Endothelial cell of umbilical vein (primary cell): ENCODE measurements around the gene STARD5. TPM values are rescaled to one million over a fixed set of nuclear protein-coding genes. Genes with fewer than 3 reads are reported as not detected.

Source experiments
- BruUV-seq: library from RNA; stranded (reverse); fragments of 400-500 nt; replicated peaks from 2 replicates; lab custom pipeline; 2021; lab: Mats Ljungman, UMichigan
- CTCF ChIA-PET: fragments of 300-600, 350-600 bp; sonication (Branson Sonifier 250); formaldehyde crosslinking; loops from one replicate; lab custom pipeline; 2021; ENCODE audit warnings: antibody characterized with exemption, inconsistent platforms; lab: Charles Lee
- POLR2A ChIA-PET: fragments of 300-600, 350-600 bp; sonication (Branson Sonifier 250); formaldehyde crosslinking; loops from one replicate; lab custom pipeline; 2021; ENCODE audit warnings: antibody characterized with exemption, inconsistent platforms; lab: Charles Lee
- DNase-seq: peaks from one replicate; pipeline ENCODE4 v3.0.0-alpha.2; 2011; ENCODE audit warnings: low read depth, low spot score
- FAIRE-seq: peaks from 2 replicates; lab custom pipeline; 2011; peaks lifted over from hg19 to GRCh38; lab: Jason Lieb, UNC
- H2AFZ ChIP-seq: 2 replicates; pipeline ENCODE4 v1.6.0; 2012; ENCODE audit warnings: low read depth, low read length, control low read depth, inconsistent platforms
- H3K27ac ChIP-seq: 2 replicates; pipeline ENCODE4 v1.5.1; 2011; ENCODE audit warnings: low read depth, mild to moderate bottlenecking, control low read depth, low read length, moderate library complexity; ENCODE audit not compliant: insufficient read depth
- H3K27me3 ChIP-seq, 2 experiments: 2 replicates each; pipeline versions ENCODE4 v1.6.0 to v1.6.1; 2011; ENCODE audit warnings: low read length in 2 of 2, mixed read lengths in 1 of 2; ENCODE audit not compliant: control insufficient read depth in 2 of 2, insufficient read depth in 2 of 2
- H3K36me3 ChIP-seq, 2 experiments: 2 replicates in 1 of 2; 3 replicates in 1 of 2; pipeline ENCODE4 v1.5.1; 2011; ENCODE audit warnings: low read length in 2 of 2, mild to moderate bottlenecking in 1 of 2, moderate library complexity in 1 of 2; ENCODE audit not compliant: control insufficient read depth in 2 of 2, insufficient read depth in 2 of 2; ENCODE audit errors: extremely low read depth in 1 of 2
- H3K4me1 ChIP-seq: 3 replicates; pipeline ENCODE4 v1.5.1; 2011; ENCODE audit warnings: mild to moderate bottlenecking, low read length; ENCODE audit not compliant: control insufficient read depth, insufficient read depth; ENCODE audit errors: extremely low read depth
- H3K4me2 ChIP-seq: 2 replicates; pipeline ENCODE4 v1.6.1; 2011; ENCODE audit warnings: low read length, control low read depth, mixed read lengths; ENCODE audit not compliant: insufficient read depth
- H3K4me3 ChIP-seq, 3 experiments: fragments of 200-600 bp in 1 of 3; sonication (generic), shearing (Covaris generic) in 1 of 3; replicated peaks in 1 of 3; 2 replicates each; pipeline ENCODE4 v1.5.1; 2011 to 2016; ENCODE audit warnings: control low read depth in 3 of 3, low read length in 3 of 3, mild to moderate bottlenecking in 2 of 3, inconsistent platforms in 1 of 3, low read depth in 1 of 3, moderate library complexity in 1 of 3; ENCODE audit not compliant: insufficient read depth in 1 of 3
- H3K79me2 ChIP-seq: 2 replicates; pipeline ENCODE4 v1.6.0; 2012; ENCODE audit warnings: low read length, inconsistent platforms; ENCODE audit not compliant: control insufficient read depth, insufficient read depth
- H3K9ac ChIP-seq: replicated peaks from 2 replicates; pipeline ENCODE3; 2011; ENCODE audit warnings: low read length, control low read depth; ENCODE audit not compliant: insufficient read depth; ENCODE audit errors: extremely low read depth
- H3K9me1 ChIP-seq: replicated peaks from 3 replicates; pipeline ENCODE4 v1.6.0; 2011; ENCODE audit warnings: mild to moderate bottlenecking, low read length; ENCODE audit not compliant: control insufficient read depth, insufficient read depth; ENCODE audit errors: extremely low read depth
- H3K9me3 ChIP-seq: replicated peaks from 2 replicates; pipeline ENCODE4 v1.5.1; 2012; ENCODE audit warnings: low read length, inconsistent platforms; ENCODE audit not compliant: control insufficient read depth, insufficient read depth
- H4K20me1 ChIP-seq: replicated peaks from 2 replicates; pipeline ENCODE3; 2011; ENCODE audit warnings: mild to moderate bottlenecking, low read length; ENCODE audit not compliant: control insufficient read depth, insufficient read depth; ENCODE audit errors: extremely low read depth
- CTCF ChIP-seq, 2 donors: IDR thresholded peaks; 1 replicate in 1 of 2; 2 replicates in 1 of 2; pipeline ENCODE4 v1.5.1; 2011; ENCODE audit warnings: low read length in 2 of 2, mild to moderate bottlenecking in 2 of 2, moderate library complexity in 2 of 2, control low read depth in 1 of 2, inconsistent platforms in 1 of 2, low read depth in 1 of 2; ENCODE audit not compliant: insufficient read depth in 1 of 2; ENCODE audit errors: extremely low read depth in 1 of 2
- EZH2 ChIP-seq: IDR thresholded peaks from 2 replicates; pipeline ENCODE4 v1.6.1; 2012; ENCODE audit warnings: borderline replicate concordance, low read depth, mild to moderate bottlenecking, moderate library complexity, low read length, inconsistent platforms; ENCODE audit not compliant: severe bottlenecking
- FOS ChIP-seq: IDR thresholded peaks from 2 replicates; pipeline ENCODE4 v1.6.1; 2011; ENCODE audit warnings: mild to moderate bottlenecking, low read length, moderate library complexity, borderline replicate concordance; ENCODE audit not compliant: insufficient read depth
- GATA2 ChIP-seq: IDR thresholded peaks from 2 replicates; pipeline ENCODE4 v1.7.0; 2011; ENCODE audit warnings: low read depth, mild to moderate bottlenecking, moderate library complexity, mixed read lengths, low read length; ENCODE audit not compliant: insufficient read length, insufficient read depth
- JUN ChIP-seq: IDR thresholded peaks from 2 replicates; pipeline ENCODE4 v1.6.1; 2011; ENCODE audit warnings: borderline replicate concordance, low read depth; ENCODE audit not compliant: insufficient read length, insufficient read depth
- MYC ChIP-seq: IDR thresholded peaks from one replicate; pipeline ENCODE4 v1.6.1; 2011; ENCODE audit warnings: mild to moderate bottlenecking, low read depth, low read length
- POLR2A ChIP-seq: IDR thresholded peaks from 2 replicates; pipeline ENCODE4 v1.6.1; 2012; ENCODE audit warnings: low read depth, mild to moderate bottlenecking, control low read depth, low read length
- POLR2AphosphoS5 ChIP-seq: IDR thresholded peaks from 2 replicates; pipeline ENCODE4 v1.6.1; 2012; ENCODE audit warnings: low read depth, mild to moderate bottlenecking, control low read depth, low read length, moderate library complexity; ENCODE audit not compliant: insufficient read depth
- dilution Hi-C: fragments of 300-500 bp; cut with MboI; formaldehyde crosslinking; loops from one replicate; pipeline ENCODE4 v1.15.0; 2019; ENCODE audit warnings: low sequenced_read_pairs; ENCODE audit not compliant: extremely low pct_ligation_motif_present
- intact Hi-C: fragments of 100-400 bp; cut with micrococcal nuclease; formaldehyde crosslinking; loops from one replicate; pipeline ENCODE4 v1.10.0; 2022
- polyA plus RNA-seq, 4 experiments: library from polyadenylated mRNA; depleted of rRNA in 3 of 4; stranded (reverse) in 3 of 4; unstranded in 1 of 4; fragments of >200 nt; gene quantifications; 2 replicates each; pipeline versions ENCODE4 v1.2.1 to v1.2.3, GENCODE V29; 2011 to 2012; ENCODE audit warnings: missing spikeins in 1 of 4
- total RNA-seq: library from RNA; stranded (reverse); gene quantifications from 2 replicates; pipeline ENCODE4 v1.2.3, GENCODE V29; 2021
- TF ChIP-seq, protein P1 (sequence below): IDR thresholded peaks from 2 replicates; pipeline ENCODE4 v1.6.1; 2011; ENCODE audit not compliant: insufficient read depth, insufficient read length

The STARD5 gene
- total and polyA plus RNA-seq, 2 donors (not counting 3 experiments of a cell fraction or from before 2014, with no cell fraction given) = 2.2 to 3.0 TPM

DNA sequence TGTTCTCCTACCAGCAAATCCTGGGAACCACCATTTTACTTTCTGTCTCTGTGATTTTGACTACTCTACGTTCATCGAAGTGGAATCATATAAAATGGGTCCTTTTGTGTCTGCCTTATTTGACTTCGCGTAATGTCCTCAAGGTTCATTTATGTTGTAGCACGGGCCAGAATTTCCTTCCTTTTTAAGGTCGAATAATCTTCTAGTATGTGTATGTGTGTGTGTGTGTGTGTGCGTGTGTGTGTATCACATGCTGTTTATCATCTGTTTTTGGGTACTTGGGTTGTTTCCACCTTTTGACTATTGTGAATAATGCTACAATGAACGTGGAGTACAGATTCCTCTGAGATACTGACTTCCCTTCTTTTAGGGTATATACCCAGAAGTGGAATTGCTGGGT lies 35.3 kb downstream of the STARD5 start:
- FAIRE-seq = no peak
- intact Hi-C loops (no loop called here), dilution Hi-C loops (no loop called here)
- Histone ChIP-seq H3K4me3 (no peak overlapping the region), H3K36me3 (no peaks in the 10 kb centered on the region), H4K20me1 (no peaks in the 10 kb centered on the region), H3K9me1 (no peaks in the 10 kb centered on the region), H3K9ac (no peak overlapping the region), H3K4me1 (no peaks in the 10 kb centered on the region), H3K79me2 (no peaks in the 10 kb centered on the region), H3K9me3 (no peaks in the 10 kb centered on the region), H3K4me2 (no peak overlapping the region), H3K27ac (no peak overlapping the region), H2AFZ (no peak overlapping the region), H3K27me3 (peaks cover 2 to 3% of the 10 kb centered on the region in 2 experiments)
- CTCF ChIA-PET = no interaction called here
- POLR2A ChIA-PET = no interaction called here
- BruUV-seq = no TSS peak
- TF ChIP-seq EZH2 (no peak), POLR2AphosphoS5 (no peak), MYC (no peak), JUN (no peak), GATA2 (no peak), FOS (no peak), CTCF (IDR thresholded peaks at IDR 0.05; ENCODE audit: extremely low read depth in 1 of 2, insufficient read depth in 1 of 2, low read depth in 1 of 2, low read length in 2 of 2) (no peak), POLR2A (no peak)
- TF ChIP-seq, protein P1, sequence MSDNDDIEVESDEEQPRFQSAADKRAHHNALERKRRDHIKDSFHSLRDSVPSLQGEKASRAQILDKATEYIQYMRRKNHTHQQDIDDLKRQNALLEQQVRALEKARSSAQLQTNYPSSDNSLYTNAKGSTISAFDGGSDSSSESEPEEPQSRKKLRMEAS = no peak
- no peak for DNase-seq
